Activated naive CD4-positive, alpha-beta T cell treated with anti-CD3 and anti-CD28 coated beads for 36 hours (primary cell): Measurements from ENCODE around the gene IL11RA. TPM values are rescaled to one million over a fixed set of nuclear protein-coding genes. Genes with fewer than 3 reads are reported as not detected.

ENCODE experiments used
- CTCF ChIA-PET: fragments of 350-600 bp; sonication (Branson Sonifier 250); formaldehyde crosslinking; loops from one replicate; lab custom pipeline; 2021; ENCODE audit warnings: antibody characterized with exemption; lab: Charles Lee
- DNase-seq: peaks from one replicate; pipeline ENCODE4 v3.0.0-alpha.2; 2020
- H3K27ac Mint-ChIP-seq: one replicate; pipeline ENCODE4 v1.8.0; 2021; ENCODE audit warnings: mild to moderate bottlenecking, mixed read lengths
- H3K27me3 Mint-ChIP-seq: one replicate; pipeline ENCODE4 v1.8.0; 2021; ENCODE audit warnings: low read depth, mixed read lengths
- H3K36me3 Mint-ChIP-seq: one replicate; pipeline ENCODE4 v1.8.0; 2021; ENCODE audit warnings: low read depth, mixed read lengths
- H3K4me1 Mint-ChIP-seq: one replicate; pipeline ENCODE4 v1.8.0; 2021; ENCODE audit warnings: low read depth, mixed read lengths
- H3K4me3 Mint-ChIP-seq: one replicate; pipeline ENCODE4 v1.8.0; 2021; ENCODE audit warnings: mild to moderate bottlenecking, moderate library complexity, mixed read lengths
- H3K9me3 Mint-ChIP-seq: one replicate; pipeline ENCODE4 v1.8.0; 2021; ENCODE audit warnings: mixed read lengths
- intact Hi-C: fragments of 100-400 bp; cut with micrococcal nuclease; formaldehyde crosslinking; loops from one replicate; pipeline ENCODE4 v1.15.1; 2023
- total RNA-seq, 2 experiments: library from RNA; stranded (reverse); gene quantifications; one replicate each; pipeline ENCODE4 v1.2.3, GENCODE V29; 2021

Gene IL11RA
- total RNA-seq = 10 to 100 TPM; 12.1 to 13.0 TPM

DNA sequence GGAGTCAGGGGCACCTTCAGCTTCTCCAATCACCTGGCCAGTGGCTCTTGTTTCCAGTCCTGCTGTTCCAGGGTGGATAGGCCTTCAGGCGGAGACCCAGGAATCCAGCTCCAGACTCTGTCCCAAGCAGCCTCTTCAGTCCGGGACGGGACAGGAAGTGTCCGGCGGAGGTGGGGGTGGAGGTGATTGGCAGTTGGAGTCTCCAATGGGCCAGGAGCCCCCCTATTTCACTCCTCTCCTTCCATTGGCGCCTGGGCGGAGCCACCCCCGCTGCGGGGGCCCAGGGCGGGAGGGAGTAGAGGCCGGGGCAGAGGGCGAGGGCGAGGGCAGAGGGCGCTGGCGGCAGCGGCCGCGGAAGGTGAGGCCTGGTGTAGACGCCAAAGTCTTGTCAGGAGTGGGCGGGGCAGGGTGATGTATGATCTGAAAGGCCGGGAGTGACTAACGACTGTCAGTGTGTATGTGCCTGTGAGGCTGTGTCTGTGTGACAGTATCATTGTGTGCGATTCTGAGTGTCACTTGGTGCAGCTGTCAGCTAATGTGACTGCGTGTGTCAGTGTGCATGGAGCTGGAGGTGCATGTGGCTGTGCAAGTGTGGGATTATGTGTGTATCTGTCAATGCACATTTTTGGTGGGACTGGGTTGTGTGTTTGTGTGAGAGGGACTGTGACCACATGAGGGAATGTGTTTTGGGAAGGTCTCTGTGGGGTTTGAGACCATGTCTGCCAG is at the start of gene IL11RA:
Gene IL11RA, plus strand, starts transcription at position 310 of the 726 bp plus-strand sequence. CDS start 3,033 bp downstream, outside the sequence.
- peak; percentile 78 for DNase-seq
- Mint-ChIP-seq H3K4me3 (no peak within 1 kb of the TSS), H3K27ac (peak within 1 kb of the TSS; percentile 67), H3K4me1 (peaks cover 28% of the 10 kb centered on the region), H3K36me3 (peaks cover 17% of the 10 kb centered on the region), H3K9me3 (no peaks in the 10 kb centered on the region), H3K27me3 (no peaks in the 10 kb centered on the region)
- CTCF ChIA-PET = interaction anchor here (1.2 to 2.6 kb wide), 2 partner anchors 18 to 50 kb away, joined by 3 to 9 read pairs; no protein-coding TSS in a partner anchor
- intact Hi-C loops = no loop called here

DNA sequence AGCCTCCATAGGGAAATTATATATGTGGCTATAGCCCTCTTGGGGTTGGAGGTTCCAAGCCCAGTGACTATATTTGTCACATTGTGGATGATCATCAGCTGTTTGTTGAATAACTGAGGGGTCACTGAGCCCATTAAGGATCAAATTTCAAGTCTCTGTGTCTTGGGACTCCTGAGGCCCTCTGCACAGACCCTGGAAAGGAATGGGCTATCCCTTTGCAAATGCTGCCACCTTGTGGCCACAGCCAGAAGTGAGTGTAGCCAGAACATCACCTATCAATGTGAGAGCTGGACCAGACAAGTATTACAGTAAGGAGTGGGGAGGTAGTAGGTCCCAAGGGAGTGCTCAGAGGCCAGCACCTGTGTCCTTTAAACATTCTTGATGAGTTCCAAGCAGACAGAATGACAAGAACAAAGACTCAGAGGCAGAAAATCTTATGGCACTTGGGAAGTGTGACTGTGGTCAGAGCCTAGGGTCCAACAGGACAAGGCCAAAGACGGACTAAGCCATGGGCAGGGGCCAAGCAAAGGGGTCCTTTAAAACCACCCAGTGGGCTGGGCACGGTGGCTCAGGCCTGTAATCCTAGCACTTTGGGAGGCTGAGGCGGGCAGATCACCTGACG is 48.3 kb upstream of the IL11RA start:
- no peaks in the 10 kb centered on the region for H3K9me3 Mint-ChIP-seq
- H3K4me3 Mint-ChIP-seq = no peak overlapping the region
- H3K27ac Mint-ChIP-seq = no peak overlapping the region
- H3K36me3 Mint-ChIP-seq = no peaks in the 10 kb centered on the region
- intact Hi-C loops = loop anchor here (1.0 to 10.0 kb wide), 4 partner anchors 41 to 269 kb away; no protein-coding TSS in a partner anchor
- DNase-seq = peak; percentile 89
- H3K27me3 Mint-ChIP-seq = no peaks in the 10 kb centered on the region
- CTCF ChIA-PET = interaction anchor here (0.6 to 8.3 kb wide), 29 partner anchors 8 to 227 kb away, joined by 3 to 64 read pairs (median 4); partner anchors contain the start of genes DCTN3, GALT, RPP25L and SIGMAR1
- H3K4me1 Mint-ChIP-seq = no peaks in the 10 kb centered on the region

DNA sequence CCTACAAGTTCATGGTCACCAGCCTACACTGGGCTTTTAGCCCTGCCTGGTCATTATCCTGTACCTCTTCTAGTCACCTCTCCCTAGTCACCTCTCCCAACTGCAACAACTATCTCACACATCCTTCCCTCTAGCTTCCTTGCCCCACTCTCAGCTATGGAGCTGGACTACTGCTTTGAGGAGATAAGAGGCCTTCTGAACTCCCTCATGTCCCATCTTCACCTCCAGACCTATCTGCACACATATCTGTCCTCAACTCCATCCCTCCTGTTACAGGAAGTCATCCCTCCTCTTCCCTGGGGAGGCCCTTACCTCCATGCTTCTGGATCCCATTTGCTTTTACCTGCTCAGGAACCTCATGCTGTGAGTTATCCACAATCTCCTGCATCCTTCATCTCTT is 45.8 kb upstream of the IL11RA start:
- no peak for DNase-seq
- H3K27me3 Mint-ChIP-seq = no peaks in the 10 kb centered on the region
- intact Hi-C loops = loop anchor here (10.0 kb wide), 1 partner anchor 271 kb away; no protein-coding TSS in a partner anchor
- CTCF ChIA-PET = interaction anchor here (1.0 to 8.3 kb wide), 6 partner anchors 14 to 203 kb away, joined by 3 to 64 read pairs (median 14); partner anchors contain the start of genes DCTN3 and SIGMAR1
- H3K27ac Mint-ChIP-seq = no peak overlapping the region
- no peaks in the 10 kb centered on the region for H3K36me3 Mint-ChIP-seq
- peaks cover 9% of the 10 kb centered on the region for H3K4me1 Mint-ChIP-seq
- no peak overlapping the region for H3K4me3 Mint-ChIP-seq
- no peaks in the 10 kb centered on the region for H3K9me3 Mint-ChIP-seq

DNA sequence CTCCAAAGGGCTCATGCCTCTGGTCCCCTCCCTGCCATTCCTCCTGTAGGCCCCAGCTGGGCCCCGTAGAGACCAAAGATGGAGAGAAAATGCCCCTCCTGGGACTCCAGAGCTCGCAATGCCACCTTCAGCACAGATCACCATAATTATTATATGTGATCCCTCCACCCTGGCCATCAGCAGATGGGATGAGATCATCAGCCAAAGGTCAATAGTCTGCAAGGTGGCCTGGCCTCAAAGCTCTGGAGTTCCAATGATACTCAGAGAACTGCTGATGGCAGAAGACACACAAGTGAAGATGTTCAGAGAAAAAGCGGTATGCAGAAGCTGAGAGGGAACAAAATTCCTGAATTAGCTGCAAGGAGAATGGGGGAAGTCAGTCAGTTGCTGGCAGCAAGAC is 45.1 kb upstream of the IL11RA start:
- no peaks in the 10 kb centered on the region for H3K9me3 Mint-ChIP-seq
- CTCF ChIA-PET = interaction anchor here (0.6 to 8.3 kb wide), 5 partner anchors 13 to 204 kb away, joined by 3 to 64 read pairs (median 8); partner anchors contain the start of genes DCTN3 and SIGMAR1
- intact Hi-C loops = loop anchor here (10.0 kb wide), 1 partner anchor 272 kb away; no protein-coding TSS in a partner anchor
- H3K36me3 Mint-ChIP-seq = no peaks in the 10 kb centered on the region
- no peak overlapping the region for H3K27ac Mint-ChIP-seq
- DNase-seq = no peak
- H3K4me1 Mint-ChIP-seq = peaks cover 13% of the 10 kb centered on the region
- H3K27me3 Mint-ChIP-seq = no peaks in the 10 kb centered on the region
- no peak overlapping the region for H3K4me3 Mint-ChIP-seq

DNA sequence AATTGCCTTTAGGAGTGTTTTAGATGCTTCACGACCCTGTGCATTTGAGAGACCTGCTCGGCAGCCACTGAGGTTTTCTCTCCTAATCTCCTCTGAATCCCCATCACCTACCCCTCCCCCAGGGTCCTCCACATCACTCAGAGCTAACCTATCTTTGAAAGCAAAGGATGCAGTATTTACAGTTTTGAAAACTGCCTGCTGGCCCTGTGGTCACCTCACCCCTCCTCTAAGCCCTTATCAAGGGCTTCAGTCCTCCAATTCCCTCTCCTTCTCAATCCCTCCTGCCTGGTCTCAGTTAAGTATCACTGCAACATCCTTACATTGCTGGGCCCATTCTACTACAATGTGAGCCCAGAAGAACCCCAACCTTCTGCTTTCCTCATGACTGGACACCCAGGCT is 44.7 kb upstream of the IL11RA start:
- Mint-ChIP-seq H3K4me3 (no peak overlapping the region), H3K4me1 (peaks cover 15% of the 10 kb centered on the region), H3K27me3 (no peaks in the 10 kb centered on the region), H3K9me3 (no peaks in the 10 kb centered on the region), H3K27ac (no peak overlapping the region), H3K36me3 (no peaks in the 10 kb centered on the region)
- no peak for DNase-seq
- intact Hi-C loops = loop anchor here (10.0 kb wide), 1 partner anchor 273 kb away; no protein-coding TSS in a partner anchor
- CTCF ChIA-PET = interaction anchor here (0.6 to 8.3 kb wide), 4 partner anchors 13 to 147 kb away, joined by 3 to 64 read pairs (median 3); partner anchors contain the start of genes DCTN3 and SIGMAR1

DNA sequence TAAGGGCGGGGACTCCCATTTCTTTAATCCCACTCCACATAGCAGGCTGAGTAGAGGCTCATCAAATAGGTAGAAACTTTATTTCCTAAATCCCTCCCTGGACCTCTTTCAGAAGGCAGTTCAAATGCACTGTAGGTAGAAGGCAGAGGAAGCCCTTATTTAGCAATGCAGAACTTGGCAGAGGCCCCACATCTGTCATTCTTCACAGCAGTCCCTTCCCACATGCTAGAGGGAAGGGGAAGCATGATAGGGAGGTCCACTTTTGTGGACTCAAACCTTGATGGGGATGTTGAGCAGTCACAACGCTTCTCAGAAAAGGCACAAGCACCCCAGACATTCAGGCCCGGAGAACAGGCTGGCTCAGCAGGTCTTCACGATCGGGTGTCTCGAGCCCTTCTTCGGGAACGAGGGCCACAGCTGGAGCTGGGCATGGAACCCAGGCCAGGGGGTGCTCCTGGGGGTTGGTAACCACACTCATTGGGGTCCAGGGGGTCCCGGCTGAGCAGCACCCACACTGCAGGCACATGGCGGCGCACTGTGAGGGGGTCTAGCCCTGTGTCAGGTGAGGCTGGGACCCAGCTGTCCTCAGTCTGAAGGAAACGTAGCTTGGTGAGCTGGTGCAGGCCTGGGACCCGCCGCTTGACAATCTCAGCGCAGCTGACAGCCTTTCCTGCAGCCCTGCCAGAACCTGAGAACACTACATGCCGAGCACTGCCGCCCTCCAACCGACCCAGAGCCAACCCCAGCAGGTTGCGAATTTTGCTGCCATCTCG is 41.4 kb upstream of the IL11RA start:
- peaks cover 21% of the 10 kb centered on the region for H3K4me1 Mint-ChIP-seq
- intact Hi-C loops = no loop called here
- H3K9me3 Mint-ChIP-seq = no peaks in the 10 kb centered on the region
- no peaks in the 10 kb centered on the region for H3K36me3 Mint-ChIP-seq
- CTCF ChIA-PET = interaction anchor here (0.6 to 8.4 kb wide), 7 partner anchors 8 to 355 kb away, joined by 3 to 123 read pairs (median 3); partner anchors contain the start of genes DCTN3 and SIGMAR1
- DNase-seq = no peak
- H3K4me3 Mint-ChIP-seq = peak overlapping the region; percentile 87
- H3K27me3 Mint-ChIP-seq = no peaks in the 10 kb centered on the region
- no peak overlapping the region for H3K27ac Mint-ChIP-seq

DNA sequence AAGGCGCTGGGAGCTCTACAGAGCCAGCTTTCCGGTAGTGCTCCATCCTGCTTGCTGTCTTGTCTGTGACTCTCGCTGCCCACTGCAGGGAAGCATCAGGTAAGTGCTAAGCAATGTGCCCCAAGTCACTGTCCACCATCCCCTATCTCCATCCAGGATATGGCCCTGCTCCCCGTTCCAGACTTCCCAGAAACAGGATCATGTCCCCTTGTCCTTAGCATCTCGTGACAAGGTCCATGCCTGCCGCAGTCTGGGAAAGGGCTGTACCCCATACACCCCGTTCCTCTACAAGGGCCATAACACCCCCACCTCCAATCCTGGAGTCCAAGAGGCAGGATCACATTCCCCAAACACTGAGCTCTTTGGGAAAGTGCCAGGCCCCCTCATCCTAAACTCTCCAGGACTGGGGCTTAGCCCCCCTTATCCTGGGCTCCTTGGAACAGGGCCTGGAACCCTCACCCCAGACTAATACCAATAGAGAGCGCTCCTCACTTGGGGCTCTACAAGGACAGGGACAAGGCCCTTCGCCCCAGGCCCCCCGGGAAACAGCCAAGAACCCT is 40.7 kb upstream of the IL11RA start:
- peaks cover 21% of the 10 kb centered on the region for H3K4me1 Mint-ChIP-seq
- peaks cover 2% of the 10 kb centered on the region for H3K36me3 Mint-ChIP-seq
- H3K27ac Mint-ChIP-seq = peak overlapping the region; percentile 83
- DNase-seq = no peak
- CTCF ChIA-PET = interaction anchor here (0.7 to 8.4 kb wide), 7 partner anchors 9 to 276 kb away, joined by 3 to 123 read pairs (median 3); partner anchors contain the start of genes DCTN3 and SIGMAR1
- H3K4me3 Mint-ChIP-seq = peak overlapping the region; percentile 87
- no peaks in the 10 kb centered on the region for H3K9me3 Mint-ChIP-seq
- H3K27me3 Mint-ChIP-seq = no peaks in the 10 kb centered on the region
- intact Hi-C loops = no loop called here

DNA sequence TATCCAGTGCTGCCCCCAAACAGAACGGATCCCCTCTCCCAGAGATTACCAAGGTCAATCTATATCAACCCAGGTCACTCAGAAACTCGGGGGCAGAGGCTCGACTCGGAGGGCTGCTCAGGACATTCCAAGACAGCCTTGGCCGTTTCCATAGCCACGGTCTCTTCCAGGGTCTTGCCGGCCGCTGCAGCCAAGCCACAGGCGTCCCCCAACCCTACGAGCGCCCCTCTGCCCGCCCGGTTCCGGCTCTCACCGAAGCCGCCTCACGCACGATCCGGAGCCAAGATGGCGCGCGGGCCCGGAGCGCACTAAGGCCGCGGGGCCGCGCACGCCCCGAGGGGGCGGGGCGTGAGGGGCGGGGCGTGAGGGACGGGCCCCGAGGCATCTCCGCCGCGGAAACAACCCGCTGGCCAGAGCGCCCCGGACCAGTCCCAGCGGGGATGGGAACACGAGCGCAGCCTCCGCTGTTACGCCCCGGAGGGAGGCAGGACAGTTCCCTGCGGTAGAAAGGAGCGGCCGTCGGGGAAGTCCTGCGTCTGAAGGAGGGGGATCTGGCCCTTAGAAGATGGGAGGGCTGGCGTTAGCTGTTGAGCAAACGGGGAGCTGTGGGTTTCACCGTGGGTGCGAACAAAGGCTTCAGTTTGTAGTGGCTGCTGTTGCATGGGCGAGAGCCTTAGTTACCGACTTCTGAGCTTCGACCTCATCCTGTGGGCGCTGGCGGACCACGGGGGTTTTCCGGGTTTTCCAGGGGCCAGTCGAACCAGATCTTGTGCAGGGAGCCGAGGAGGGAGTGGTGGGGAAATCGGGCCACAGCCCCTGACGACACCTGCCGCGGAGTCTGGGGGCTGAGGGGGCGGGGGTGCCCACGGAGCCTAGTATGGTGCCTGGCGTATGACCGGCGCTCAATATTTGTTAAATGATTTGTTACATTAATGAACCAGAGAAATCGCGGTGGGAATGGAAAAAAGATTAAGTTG is 39.9 kb upstream of the IL11RA start, which contains the start of gene RPP25L:
Gene RPP25L, minus strand, starts transcription at position 287 of the 977 bp plus-strand sequence. CDS start 801 bp downstream, outside the sequence.
- H3K9me3 Mint-ChIP-seq = no peaks in the 10 kb centered on the region
- peak within 1 kb of the TSS; percentile 83 for H3K27ac Mint-ChIP-seq
- peak; percentile 80 for DNase-seq

DNA sequence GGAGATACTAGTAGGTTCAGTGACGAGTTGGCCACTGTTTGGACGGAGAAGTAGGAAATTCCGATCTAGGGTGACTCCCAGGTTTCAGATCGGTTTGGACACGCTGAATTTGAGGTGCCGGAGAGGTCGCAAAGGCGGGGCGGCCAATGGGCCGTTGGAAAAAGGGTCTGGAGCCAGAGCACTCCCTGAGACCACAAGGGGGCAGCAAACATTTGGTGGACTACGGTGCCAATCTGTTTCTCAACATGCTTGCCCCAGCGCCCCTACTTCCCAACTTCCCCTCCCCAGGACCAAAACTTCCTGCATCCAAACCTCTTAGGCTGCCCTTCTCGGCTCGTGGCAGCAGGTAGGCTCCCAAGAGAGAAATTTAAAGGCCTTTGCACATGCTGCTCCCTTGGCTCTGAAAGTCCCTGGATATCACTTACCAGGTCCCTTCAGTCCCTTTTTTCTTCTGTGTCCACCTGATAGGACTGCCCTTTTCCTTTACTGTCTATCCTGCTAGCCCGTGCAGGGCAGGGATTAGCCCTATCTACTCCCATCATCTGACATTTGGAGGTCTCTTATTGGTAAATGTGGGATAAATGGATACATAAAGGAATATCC is 39.1 kb upstream of the IL11RA start:
- H3K36me3 Mint-ChIP-seq = peaks cover 8% of the 10 kb centered on the region
- peak overlapping the region; percentile 63 for H3K27ac Mint-ChIP-seq
- CTCF ChIA-PET = interaction anchor here (0.6 to 8.4 kb wide), 13 partner anchors 10 to 90 kb away, joined by 3 to 123 read pairs (median 4); partner anchors contain the start of genes GALT and SIGMAR1
- H3K4me3 Mint-ChIP-seq = peak overlapping the region; percentile 87
- DNase-seq = peak; percentile 78
- intact Hi-C loops = loop anchor here (1.0 kb wide), 5 partner anchors 7 to 155 kb away; partner anchors contain the start of genes DCTN3, DNAI1 and FAM219A
- no peaks in the 10 kb centered on the region for H3K27me3 Mint-ChIP-seq
- H3K4me1 Mint-ChIP-seq = peaks cover 21% of the 10 kb centered on the region
- H3K9me3 Mint-ChIP-seq = no peaks in the 10 kb centered on the region

More for the DNA sequence above, 39.9 kb upstream of the IL11RA start, which contains the start of gene RPP25L:
- peak within 1 kb of the TSS; percentile 87 for H3K4me3 Mint-ChIP-seq
- no peaks in the 10 kb centered on the region for H3K27me3 Mint-ChIP-seq
- CTCF ChIA-PET = interaction anchor here (0.7 to 8.4 kb wide), 10 partner anchors 8 to 277 kb away, joined by 3 to 123 read pairs (median 4); partner anchors contain the start of genes DCTN3, GALT and SIGMAR1
- peaks cover 21% of the 10 kb centered on the region for H3K4me1 Mint-ChIP-seq
- H3K36me3 Mint-ChIP-seq = peaks cover 6% of the 10 kb centered on the region
- intact Hi-C loops = loop anchor here (1.0 kb wide), 5 partner anchors 8 to 154 kb away; partner anchors contain the start of genes DCTN3, DNAI1 and FAM219A

DNA sequence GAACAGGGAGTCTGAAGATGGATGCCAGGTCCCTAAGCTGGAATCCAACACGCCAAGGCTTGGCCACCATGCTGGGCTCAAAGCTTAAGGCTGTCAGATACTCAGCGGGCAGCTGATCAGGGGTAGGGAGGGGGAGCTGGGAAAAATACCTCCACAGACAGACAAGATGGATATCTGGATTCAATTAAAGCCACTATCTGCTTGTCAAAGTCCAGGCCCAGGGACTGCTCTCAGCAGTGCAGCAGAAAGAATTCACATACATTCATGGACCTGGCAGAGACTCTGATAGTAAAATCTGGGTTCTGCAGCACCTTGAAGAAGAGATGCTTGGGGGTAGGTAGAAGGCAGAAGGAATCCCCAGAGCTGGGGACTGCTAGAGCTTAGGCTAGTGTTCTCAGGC is 36.9 kb upstream of the IL11RA start:
- Mint-ChIP-seq H3K36me3 (peaks cover 8% of the 10 kb centered on the region), H3K27me3 (no peaks in the 10 kb centered on the region), H3K4me3 (no peak overlapping the region), H3K4me1 (peaks cover 30% of the 10 kb centered on the region), H3K9me3 (no peaks in the 10 kb centered on the region), H3K27ac (no peak overlapping the region)
- no peak for DNase-seq
- CTCF ChIA-PET = interaction anchor here (1.1 to 8.4 kb wide), 3 partner anchors 21 to 87 kb away, joined by 3 to 123 read pairs (median 5); partner anchors contain the start of gene SIGMAR1
- intact Hi-C loops = no loop called here
